K562 (cell line): ENCODE data around the gene PNPLA8. TPM values are rescaled to one million over a fixed set of nuclear protein-coding genes. Genes with fewer than 3 reads are reported as not detected.

ENCODE experiments used
- ASH1L ChIP-seq: fragments of 450-650 bp; IDR thresholded peaks from 2 replicates; pipeline ENCODE4 v1.6.1; 2018; ENCODE audit warnings: borderline replicate concordance, mild to moderate bottlenecking, low read depth; ENCODE audit not compliant: partially characterized antibody
- CREM ChIP-seq: IDR thresholded peaks from 2 replicates; pipeline ENCODE4 v1.6.1; 2014; ENCODE audit warnings: antibody characterized with exemption, low read depth
- ELF4 ChIP-seq: fragments of 450-650 bp; formaldehyde crosslinking; IDR thresholded peaks from 2 replicates; pipeline ENCODE4 v1.4.0; 2022; ENCODE audit warnings: missing genetic modification characterization
- HNRNPK ChIP-seq: fragments of 200-400 bp; formaldehyde crosslinking; IDR thresholded peaks from one replicate; pipeline ENCODE4 v1.6.1; 2018; ENCODE audit warnings: mild to moderate bottlenecking, low read depth, low read length; ENCODE audit not compliant: poor library complexity, severe bottlenecking
- MITF ChIP-seq: IDR thresholded peaks from 2 replicates; pipeline ENCODE4 v1.6.1; 2014; ENCODE audit warnings: antibody characterized with exemption
- MXI1 ChIP-seq: IDR thresholded peaks from 2 replicates; pipeline ENCODE4 v1.6.1; 2011; ENCODE audit warnings: low read depth, mild to moderate bottlenecking, improper control_type of control experiment, low read length
- OTX1 ChIP-seq: fragments of 450-650 bp; formaldehyde crosslinking; IDR thresholded peaks from 2 replicates; pipeline ENCODE4 v1.4.0; 2022; ENCODE audit warnings: mild to moderate bottlenecking
- PPARD ChIP-seq: fragments of 250-450 bp; sonication (Bioruptor Pico); IDR thresholded peaks from 2 replicates; pipeline ENCODE4 v1.8.0; 2022; ENCODE audit warnings: inconsistent platforms, mild to moderate bottlenecking, moderate library complexity
- RBFOX2 ChIP-seq: fragments of 200-400 bp; formaldehyde crosslinking; IDR thresholded peaks from 2 replicates; pipeline ENCODE4 v1.6.1; 2017; ENCODE audit warnings: low read depth, mild to moderate bottlenecking, low read length, moderate library complexity
- RBM15 ChIP-seq: fragments of 200-400 bp; formaldehyde crosslinking; IDR thresholded peaks from 2 replicates; pipeline ENCODE4 v1.6.1; 2018; ENCODE audit warnings: mild to moderate bottlenecking, low read length, moderate library complexity; ENCODE audit not compliant: insufficient read depth
- RBM22 ChIP-seq: fragments of 200-400 bp; formaldehyde crosslinking; IDR thresholded peaks from 2 replicates; pipeline ENCODE4 v1.6.1; 2018; ENCODE audit warnings: low read length, low read depth; ENCODE audit not compliant: poor library complexity, severe bottlenecking
- RBM39 ChIP-seq: fragments of 200-400 bp; formaldehyde crosslinking; optimal IDR thresholded peaks from 2 replicates; pipeline ENCODE3; 2018; ENCODE audit warnings: low read depth, low read length
- RHOXF2B ChIP-seq: fragments of 250-450 bp; sonication (Bioruptor Pico); conservative IDR thresholded peaks from 2 replicates; pipeline ENCODE4 v1.5.1; 2021
- RUNX1 ChIP-seq: sonication (generic); IDR thresholded peaks from 2 replicates; pipeline ENCODE4 v1.6.1; 2016; ENCODE audit warnings: antibody characterized with exemption, low read depth
- SMAD4 ChIP-seq: fragments of 250-450 bp; sonication (Bioruptor Pico); conservative IDR thresholded peaks from 2 replicates; pipeline ENCODE4 v1.8.0; 2021; ENCODE audit warnings: inconsistent platforms, mild to moderate bottlenecking, moderate library complexity
- SREBF1 ChIP-seq: fragments of 150-350 bp; IDR thresholded peaks from 2 replicates; pipeline ENCODE4 v1.6.1; 2014; ENCODE audit warnings: antibody characterized with exemption, low read depth, low read length, borderline replicate concordance
- TBP ChIP-seq: optimal IDR thresholded peaks from 2 replicates; pipeline ENCODE3; 2011; ENCODE audit warnings: low read depth, low read length, improper control_type of control experiment
- TFE3 ChIP-seq: fragments of 450-650 bp; formaldehyde crosslinking; IDR thresholded peaks from 2 replicates; pipeline ENCODE4 v1.4.0; 2020; ENCODE audit warnings: mild to moderate bottlenecking, mixed read lengths
- USF2 ChIP-seq: sonication (generic); formaldehyde crosslinking; IDR thresholded peaks from 2 replicates; pipeline ENCODE4 v1.5.0; 2020; ENCODE audit warnings: missing genetic modification reagents
- ZFP30 ChIP-seq: fragments of 250-450 bp; sonication (Bioruptor Pico); IDR thresholded peaks from 2 replicates; pipeline ENCODE4 v1.8.0; 2022; ENCODE audit warnings: moderate library complexity, mild to moderate bottlenecking, inconsistent platforms, borderline replicate concordance
- ZKSCAN3 ChIP-seq: fragments of 250-450 bp; sonication (Bioruptor Pico); IDR thresholded peaks from 2 replicates; pipeline ENCODE4 v1.4.0; 2020
- ZNF449 ChIP-seq: fragments of 250-450 bp; sonication (Bioruptor Pico); IDR thresholded peaks from 2 replicates; pipeline ENCODE4 v1.8.0; 2022; ENCODE audit warnings: moderate library complexity, mild to moderate bottlenecking, inconsistent platforms
- ZNF717 ChIP-seq: fragments of 250-450 bp; sonication (Bioruptor Pico); IDR thresholded peaks from 2 replicates; pipeline ENCODE4 v1.5.0; 2021
- ZNF780A ChIP-seq: fragments of 250-450 bp; sonication (Bioruptor Pico); IDR thresholded peaks from 2 replicates; pipeline ENCODE4 v1.5.0; 2021; ENCODE audit warnings: mild to moderate bottlenecking
- polyA plus RNA-seq, 8 experiments: library from polyadenylated mRNA; depleted of rRNA in 4 of 8; stranded (reverse) in 5 of 8; unstranded in 3 of 8; fragments of >200 nt; fragmentation: Nextera tagmentation in 2 of 8; fragmentation: Illumina TruSeq in 1 of 8; extraction: Ambion mirVana in 2 of 8; extraction: Trizol in 1 of 8; gene quantifications; 2 replicates each; pipeline versions ENCODE4 v1.2.1 to v1.2.3, GENCODE V29; 2011 to 2014; ENCODE audit warnings: inconsistent platforms in 1 of 8, missing spikeins in 1 of 8
- total RNA-seq, 7 experiments: library from RNA; depleted of rRNA in 6 of 7; stranded (reverse); fragments of >200 nt in 6 of 7; fragmentation: Illumina TruSeq in 2 of 7; extraction: Trizol in 2 of 7; gene quantifications; 2 replicates each; pipeline versions ENCODE4 v1.2.1 to v1.2.3, GENCODE V29; 2011 to 2021; ENCODE audit warnings: low replicate concordance in 1 of 7

PNPLA8 gene
- total and polyA plus RNA-seq, 9 of the 15 experiments (the other 6 are each of a cell fraction or from before 2014, with no cell fraction given), result 12.8 to 27.6 (median 16.3) TPM

GRCh38 chr7:108569381-108570145 lies 43.6 kb upstream of the PNPLA8 start, which contains the start of the genes DNAJB9 and THAP5 (continued):
- peak; percentile 66; the same call in 1 of the 2 replicates for TF ChIP-seq ZNF717 (CRISPR knock-in tag)
- TF ChIP-seq ZNF449 (CRISPR knock-in tag), result no peak
- peak; percentile 100 for TF ChIP-seq USF2 (CRISPR knock-in tag)
- peak; percentile 97 for TF ChIP-seq TBP
- no peak for TF ChIP-seq RBM39
- peak; percentile 62; the same call in 1 of the 2 replicates for TF ChIP-seq RUNX1
- peak; percentile 96 for TF ChIP-seq CREM
- 0 out of 2 replicates have a peak, but pooled peaks have one; percentile 81 for TF ChIP-seq RHOXF2B (CRISPR knock-in tag)
- peak; percentile 99 for TF ChIP-seq RBFOX2
- TF ChIP-seq SMAD4 (CRISPR knock-in tag), result peak; percentile 36; the same call in 1 of the 2 replicates
- TF ChIP-seq MXI1, result peak; percentile 96
- peak; percentile 77 for TF ChIP-seq ASH1L
- TF ChIP-seq ELF4 (CRISPR knock-in tag), result peak; percentile 90
- no peak for TF ChIP-seq ZFP30 (CRISPR knock-in tag)
- TF ChIP-seq RBM15, result peak; percentile 85; the same call in 1 of the 2 replicates
- TF ChIP-seq ZNF780A (CRISPR knock-in tag), result no peak
- 0 out of 2 replicates have a peak, but pooled peaks have one; percentile 59 for TF ChIP-seq SREBF1
- no peak for TF ChIP-seq HNRNPK
- peak; percentile 97 for TF ChIP-seq OTX1 (CRISPR knock-in tag)
- peak; percentile 95 for TF ChIP-seq RBM22
- TF ChIP-seq TFE3 (CRISPR knock-in tag), result peak; percentile 97
- TF ChIP-seq ZKSCAN3 (CRISPR knock-in tag), result no peak
- peak; percentile 52; the same call in 1 of the 2 replicates for TF ChIP-seq MITF
- no peak for TF ChIP-seq PPARD (CRISPR knock-in tag)
